GM12872 (cell line): Measurements from ENCODE around the gene ZBTB40.

ENCODE experiments used
- TF ChIP-seq, protein P1 (sequence below): IDR thresholded peaks from 3 replicates; pipeline ENCODE4 v1.5.1; 2011; ENCODE audit warnings: low read depth, mild to moderate bottlenecking, low read length, moderate library complexity; ENCODE audit not compliant: insufficient read depth

ZBTB40 gene

DNA sequence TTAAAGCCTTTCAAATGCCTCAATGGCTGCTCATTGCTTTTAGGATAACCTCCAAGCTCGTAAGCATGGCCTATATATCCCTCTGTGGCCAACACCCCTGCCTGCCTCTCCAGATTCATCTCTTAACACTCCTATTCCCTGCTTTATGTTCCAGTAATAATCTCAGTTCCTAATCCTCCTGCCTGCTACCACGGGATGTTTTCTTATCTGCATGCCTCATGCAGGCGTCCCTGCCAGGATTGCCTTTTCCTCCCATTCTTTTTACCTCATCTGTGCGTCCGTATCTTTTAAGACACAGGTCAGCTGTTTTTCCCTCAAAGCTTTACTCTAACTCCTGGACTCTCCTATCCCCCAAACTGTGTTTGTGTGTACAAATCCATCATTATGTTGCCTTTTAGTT is 36.1 kb downstream of the ZBTB40 start:
- TF ChIP-seq, protein P1, sequence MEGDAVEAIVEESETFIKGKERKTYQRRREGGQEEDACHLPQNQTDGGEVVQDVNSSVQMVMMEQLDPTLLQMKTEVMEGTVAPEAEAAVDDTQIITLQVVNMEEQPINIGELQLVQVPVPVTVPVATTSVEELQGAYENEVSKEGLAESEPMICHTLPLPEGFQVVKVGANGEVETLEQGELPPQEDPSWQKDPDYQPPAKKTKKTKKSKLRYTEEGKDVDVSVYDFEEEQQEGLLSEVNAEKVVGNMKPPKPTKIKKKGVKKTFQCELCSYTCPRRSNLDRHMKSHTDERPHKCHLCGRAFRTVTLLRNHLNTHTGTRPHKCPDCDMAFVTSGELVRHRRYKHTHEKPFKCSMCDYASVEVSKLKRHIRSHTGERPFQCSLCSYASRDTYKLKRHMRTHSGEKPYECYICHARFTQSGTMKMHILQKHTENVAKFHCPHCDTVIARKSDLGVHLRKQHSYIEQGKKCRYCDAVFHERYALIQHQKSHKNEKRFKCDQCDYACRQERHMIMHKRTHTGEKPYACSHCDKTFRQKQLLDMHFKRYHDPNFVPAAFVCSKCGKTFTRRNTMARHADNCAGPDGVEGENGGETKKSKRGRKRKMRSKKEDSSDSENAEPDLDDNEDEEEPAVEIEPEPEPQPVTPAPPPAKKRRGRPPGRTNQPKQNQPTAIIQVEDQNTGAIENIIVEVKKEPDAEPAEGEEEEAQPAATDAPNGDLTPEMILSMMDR, result no peak

DNA sequence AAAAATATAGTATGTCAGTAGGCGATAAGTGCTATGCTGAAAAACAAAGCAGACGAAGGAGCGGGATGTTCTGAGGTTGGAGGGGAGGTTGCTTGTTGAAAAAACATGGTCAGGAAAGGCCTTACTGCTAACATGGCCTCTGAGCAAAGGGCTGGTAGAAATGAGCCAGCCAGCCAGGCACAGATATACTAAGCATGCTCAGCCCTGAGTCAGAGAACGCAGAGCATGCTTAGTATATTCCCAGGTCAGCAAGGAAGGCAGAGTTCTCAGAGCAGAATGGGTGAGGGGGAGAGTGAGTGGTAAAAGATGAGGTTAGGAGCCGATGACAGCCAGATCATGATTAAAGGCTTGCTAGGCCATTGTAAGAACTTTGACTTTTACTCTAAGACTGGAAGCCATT is 36.7 kb downstream of the ZBTB40 start:
- TF ChIP-seq, protein P1, result no peak

GRCh38 chr1:22489278-22489677 is 37.6 kb downstream of the ZBTB40 start:
- TF ChIP-seq, protein P1, result no peak

- TF ChIP-seq, protein P1, result no peak
These were observed 38.2 kb downstream of the ZBTB40 start for GRCh38 chr1:22489823-22490222.

- TF ChIP-seq, protein P1, result no peak
These were observed 38.7 kb downstream of the ZBTB40 start for GRCh38 chr1:22490309-22490708.

GRCh38 chr1:22491995-22492715 is 40.5 kb downstream of the ZBTB40 start:
- TF ChIP-seq, protein P1, result no peak

DNA sequence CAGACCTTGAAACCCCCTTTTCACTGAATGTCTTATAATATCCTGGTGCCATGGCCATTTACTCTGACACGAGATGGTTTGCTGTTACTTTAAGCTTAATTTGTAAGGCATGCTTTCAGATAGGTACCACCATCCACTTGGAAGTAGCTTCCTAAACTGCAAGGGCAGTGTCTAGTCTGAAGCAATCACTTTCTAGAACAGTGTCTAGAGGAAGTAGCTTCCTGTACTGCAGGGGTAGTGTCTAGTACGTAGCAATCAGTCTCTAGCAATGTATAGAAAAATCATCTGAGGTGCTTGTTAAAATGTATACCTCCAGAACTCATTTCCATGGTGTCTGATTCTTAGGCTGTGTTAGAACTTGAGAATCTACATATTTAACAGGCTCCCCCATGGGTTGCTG is 42.5 kb downstream of the ZBTB40 start:
- TF ChIP-seq, protein P1, result no peak
